ENCODE results near the gene ABITRAM.
"Not testable (repeated sequence)": the region's sequence is repeated elsewhere in the genome, so short reads cannot be mapped to it uniquely, and the experiment has no call there.

ABITRAM gene

GRCh38 chr9:108963459-108964143 lies 29.4 kb downstream of the ABITRAM start:
- TF ChIP-seq CTCF (IDR thresholded peaks at IDR 0.05; ENCODE audit: extremely low read depth, insufficient read depth, missing control alignments), result no peak
- in situ Hi-C loops (cut with MboI; ENCODE audit: low pct_unique_long_range_greater_than_20kb, low sequenced_read_pairs, unreplicated experiment), result no loop called here
- no peak for DNase-seq (ENCODE audit: low spot score)

- in situ Hi-C loops (cut with MboI; ENCODE audit: low pct_unique_long_range_greater_than_20kb, low sequenced_read_pairs, unreplicated experiment), result no loop called here
- no peak for TF ChIP-seq CTCF (IDR thresholded peaks at IDR 0.05; ENCODE audit: extremely low read depth, insufficient read depth, missing control alignments)
- DNase-seq (ENCODE audit: low spot score), result no peak
Observed at GRCh38 chr9:108967916-108968315, 33.7 kb downstream of the ABITRAM start.

- in situ Hi-C loops (cut with MboI; ENCODE audit: low pct_unique_long_range_greater_than_20kb, low sequenced_read_pairs, unreplicated experiment); DNase-seq (ENCODE audit: low spot score): not testable (repeated sequence)
Observed at GRCh38 chr9:108971392-108971791, 37.2 kb downstream of the ABITRAM start.

GRCh38 chr9:108972186-108972585 lies 38.0 kb downstream of the ABITRAM start:
- no peak for DNase-seq (ENCODE audit: low spot score)
- in situ Hi-C loops (cut with MboI; ENCODE audit: low pct_unique_long_range_greater_than_20kb, low sequenced_read_pairs, unreplicated experiment), result no loop called here
- TF ChIP-seq CTCF (IDR thresholded peaks at IDR 0.05; ENCODE audit: extremely low read depth, insufficient read depth, missing control alignments), result no peak

GRCh38 chr9:108972626-108973209 lies 38.5 kb downstream of the ABITRAM start:
- in situ Hi-C loops (cut with MboI; ENCODE audit: low pct_unique_long_range_greater_than_20kb, low sequenced_read_pairs, unreplicated experiment), result no loop called here
- DNase-seq (ENCODE audit: low spot score), result no peak
- no peak for TF ChIP-seq CTCF (IDR thresholded peaks at IDR 0.05; ENCODE audit: extremely low read depth, insufficient read depth, missing control alignments)

GRCh38 chr9:108973895-108974294 lies 39.7 kb downstream of the ABITRAM start:
- DNase-seq (ENCODE audit: low spot score), result no peak
- in situ Hi-C loops (cut with MboI; ENCODE audit: low pct_unique_long_range_greater_than_20kb, low sequenced_read_pairs, unreplicated experiment), result no loop called here
- TF ChIP-seq CTCF (IDR thresholded peaks at IDR 0.05; ENCODE audit: extremely low read depth, insufficient read depth, missing control alignments), result no peak

- in situ Hi-C loops (cut with MboI; ENCODE audit: low pct_unique_long_range_greater_than_20kb, low sequenced_read_pairs, unreplicated experiment), result no loop called here
- no peak for DNase-seq (ENCODE audit: low spot score)
Observed at GRCh38 chr9:108978205-108978604, 44.0 kb downstream of the ABITRAM start.

More at GRCh38 chr9:108978205-108978604, 44.0 kb downstream of the ABITRAM start:
- no peak for TF ChIP-seq CTCF (IDR thresholded peaks at IDR 0.05; ENCODE audit: extremely low read depth, insufficient read depth, missing control alignments)

Data from GM13977 (cell line).